RKO (cell line): ENCODE results near the gene NEK5.
"Not testable (repeated sequence)": the region's sequence is repeated elsewhere in the genome, so short reads cannot be mapped to it uniquely, and the experiment has no call there.

Experiments
- DNase-seq: peaks from one replicate; pipeline ENCODE4 v3.0.0-alpha.2; 2016; ENCODE audit warnings: low spot score

The NEK5 gene

GRCh38 chr13:52128714-52129700 is at the start of gene NEK5:
Gene NEK5, minus strand, starts transcription at chr13:52129073. Its CDS starts 1,591 bp downstream, at chr13:52127482.
- peak; percentile 69 for DNase-seq

- DNase-seq = no peak
Observed at GRCh38 chr13:52177276-52177675, 48.4 kb upstream of the NEK5 start.

- DNase-seq = not testable (repeated sequence)
Observed at GRCh38 chr13:52173970-52174369, 45.1 kb upstream of the NEK5 start.

GRCh38 chr13:52173373-52173772 is 44.5 kb upstream of the NEK5 start:
- DNase-seq = no peak

- DNase-seq = not testable (repeated sequence)
Observed at GRCh38 chr13:52171686-52172085, 42.8 kb upstream of the NEK5 start.

- DNase-seq = not testable (repeated sequence)
Observed at GRCh38 chr13:52170828-52171391, 42.0 kb upstream of the NEK5 start.

GRCh38 chr13:52169839-52170238 is 41.0 kb upstream of the NEK5 start:
- DNase-seq = no peak

GRCh38 chr13:52165411-52165810 is 36.5 kb upstream of the NEK5 start:
- no peak for DNase-seq

- DNase-seq = no peak
Observed at GRCh38 chr13:52164989-52165388, 36.1 kb upstream of the NEK5 start.

- DNase-seq = peak; percentile 41
Observed at GRCh38 chr13:52163878-52164277, 35.0 kb upstream of the NEK5 start.

GRCh38 chr13:52162279-52163101 is 33.6 kb upstream of the NEK5 start:
- no peak for DNase-seq

- no peak for DNase-seq
Observed at GRCh38 chr13:52161181-52161646, 32.3 kb upstream of the NEK5 start.

GRCh38 chr13:52160506-52160905 is 31.6 kb upstream of the NEK5 start:
- DNase-seq = no peak

GRCh38 chr13:52160053-52160452 is 31.2 kb upstream of the NEK5 start:
- DNase-seq = no peak

GRCh38 chr13:52159159-52159982 is 30.5 kb upstream of the NEK5 start, which contains the start of gene NEK3:
Gene NEK3, minus strand, starts transcription at chr13:52159597. Its CDS starts 3,406 bp downstream, at chr13:52156191.
- peak; percentile 83 for DNase-seq

- DNase-seq = peak; percentile 44
Observed at GRCh38 chr13:52158629-52159158, 29.8 kb upstream of the NEK5 start.

- DNase-seq = no peak
Observed at GRCh38 chr13:52156724-52157261, 27.9 kb upstream of the NEK5 start.

- no peak for DNase-seq
Observed at GRCh38 chr13:52155177-52155576, 26.3 kb upstream of the NEK5 start.

GRCh38 chr13:52147225-52147624 is 18.4 kb upstream of the NEK5 start:
- DNase-seq = no peak

- DNase-seq = no peak
Observed at GRCh38 chr13:52141299-52141698, 12.4 kb upstream of the NEK5 start.

- no peak for DNase-seq
Observed at GRCh38 chr13:52137489-52137888, 8.6 kb upstream of the NEK5 start.
